ENCODE measurements around the gene USP22.

Gene USP22

GRCh38 chr17:20960871-20961270 is 81.9 kb downstream of the USP22 start:
- in situ Hi-C loops (cut with MboI; ENCODE audit: low sequenced_read_pairs) = no loop called here

- in situ Hi-C loops (cut with MboI; ENCODE audit: low sequenced_read_pairs) = no loop called here
Observed at GRCh38 chr17:20955427-20956323, 87.1 kb downstream of the USP22 start.

- in situ Hi-C loops (cut with MboI; ENCODE audit: low sequenced_read_pairs) = no loop called here
Observed at GRCh38 chr17:20954794-20955193, 88.0 kb downstream of the USP22 start.

GRCh38 chr17:20952183-20952582 is 90.6 kb downstream of the USP22 start:
- in situ Hi-C loops (cut with MboI; ENCODE audit: low sequenced_read_pairs) = no loop called here

Measured in HL-60/S4 treated with phorbol 12-myristate 13-acetate at 8.2 ng/mL for 4 days and 3 days (cell line).